HG03565 (cell line): ENCODE data around the gene MRTO4.
"Not testable (repeated sequence)": the region's sequence is repeated elsewhere in the genome, so short reads cannot be mapped to it uniquely, and the experiment has no call there.

ENCODE experiments used
- ATAC-seq: cut with Tn5 transposase; IDR thresholded peaks from one replicate; pipeline ENCODE4 v1.9.1; 2021; ENCODE audit warnings: mild to moderate bottlenecking, moderate library complexity; ENCODE audit not compliant: unreplicated experiment

MRTO4 gene

DNA sequence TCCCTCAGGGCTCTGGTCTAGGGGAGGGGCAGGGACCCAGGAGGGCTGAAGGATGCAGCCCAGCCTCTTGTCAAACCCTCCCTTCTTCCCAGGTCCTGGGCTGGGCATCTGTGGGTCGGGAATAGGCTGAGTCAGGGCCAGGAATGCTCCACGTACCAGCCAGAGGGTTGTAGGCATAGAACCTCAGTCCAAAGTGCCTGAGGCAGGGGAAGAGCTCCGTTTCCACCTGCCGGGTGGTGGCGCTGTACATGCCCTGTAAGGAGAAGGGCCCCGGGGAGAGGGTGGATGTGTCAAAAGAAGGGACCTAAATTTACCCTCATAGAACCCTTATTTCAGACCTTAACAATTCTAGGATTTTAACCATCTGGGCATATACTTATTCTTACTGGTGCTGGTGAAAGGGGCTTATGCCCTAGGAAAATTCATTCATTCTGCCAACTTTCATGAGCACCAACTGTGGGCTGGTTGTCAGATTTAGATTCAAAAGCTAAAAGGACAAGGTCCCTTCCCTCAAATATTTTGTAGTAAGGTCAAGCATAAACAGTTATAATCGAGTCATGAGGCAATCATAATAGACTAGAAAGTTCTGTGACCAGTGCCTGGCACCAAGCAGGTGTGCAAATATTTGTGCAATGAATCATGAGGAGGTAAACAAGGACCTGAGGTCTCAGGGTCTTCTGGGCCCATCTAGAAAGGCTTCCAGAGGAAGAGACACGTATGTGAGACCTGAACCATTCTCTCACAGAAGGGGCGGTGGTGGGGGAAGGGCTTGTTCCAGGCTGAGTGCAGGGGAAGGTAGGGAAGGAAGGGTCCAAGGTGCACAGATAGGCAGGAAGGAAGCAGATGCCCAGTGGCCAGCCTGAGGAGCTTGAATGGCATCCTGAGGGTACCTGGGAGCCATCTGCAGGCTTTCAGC, 18.1 kb downstream of the MRTO4 start:
- not testable (repeated sequence) for ATAC-seq

DNA sequence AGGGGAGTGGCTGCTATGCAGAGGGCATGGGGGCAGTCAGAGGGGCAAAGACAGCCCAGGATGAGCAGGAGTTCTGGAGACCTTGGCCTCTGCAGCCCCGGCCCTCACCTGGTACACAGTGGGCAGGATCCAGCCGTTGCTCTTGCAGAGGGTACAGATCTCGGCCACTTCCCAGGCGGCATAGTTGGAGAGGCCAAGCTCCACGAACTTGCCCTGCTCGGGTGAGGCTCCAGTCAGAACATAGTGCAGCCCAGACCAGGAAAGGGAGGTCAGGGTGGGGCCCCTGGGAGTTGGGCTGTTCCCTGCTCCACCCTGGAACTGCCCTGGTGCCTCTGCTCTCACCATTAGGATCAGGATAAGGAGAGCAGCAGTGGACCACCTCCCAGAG, 18.7 kb downstream of the MRTO4 start:
- ATAC-seq = not testable (repeated sequence)

DNA sequence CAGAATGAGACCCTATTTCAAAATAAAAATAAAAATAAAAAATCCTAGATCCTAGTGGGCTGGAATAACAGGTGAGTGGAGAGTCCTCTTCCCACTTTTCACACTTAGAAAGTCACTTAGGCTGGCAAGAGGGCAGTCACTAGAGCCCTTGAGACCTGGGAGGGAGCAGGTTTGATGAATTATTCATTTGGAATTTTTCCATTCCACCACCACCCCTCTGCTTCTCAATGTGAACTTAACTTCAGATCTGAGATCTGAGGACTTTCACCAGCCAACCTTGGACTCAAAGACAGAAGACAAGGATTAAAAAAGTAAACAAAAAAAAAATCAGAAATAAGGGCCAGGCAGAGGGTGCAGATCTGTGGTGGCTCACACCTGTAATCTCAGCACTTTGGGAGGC, 20.5 kb downstream of the MRTO4 start:
- no peak for ATAC-seq

DNA sequence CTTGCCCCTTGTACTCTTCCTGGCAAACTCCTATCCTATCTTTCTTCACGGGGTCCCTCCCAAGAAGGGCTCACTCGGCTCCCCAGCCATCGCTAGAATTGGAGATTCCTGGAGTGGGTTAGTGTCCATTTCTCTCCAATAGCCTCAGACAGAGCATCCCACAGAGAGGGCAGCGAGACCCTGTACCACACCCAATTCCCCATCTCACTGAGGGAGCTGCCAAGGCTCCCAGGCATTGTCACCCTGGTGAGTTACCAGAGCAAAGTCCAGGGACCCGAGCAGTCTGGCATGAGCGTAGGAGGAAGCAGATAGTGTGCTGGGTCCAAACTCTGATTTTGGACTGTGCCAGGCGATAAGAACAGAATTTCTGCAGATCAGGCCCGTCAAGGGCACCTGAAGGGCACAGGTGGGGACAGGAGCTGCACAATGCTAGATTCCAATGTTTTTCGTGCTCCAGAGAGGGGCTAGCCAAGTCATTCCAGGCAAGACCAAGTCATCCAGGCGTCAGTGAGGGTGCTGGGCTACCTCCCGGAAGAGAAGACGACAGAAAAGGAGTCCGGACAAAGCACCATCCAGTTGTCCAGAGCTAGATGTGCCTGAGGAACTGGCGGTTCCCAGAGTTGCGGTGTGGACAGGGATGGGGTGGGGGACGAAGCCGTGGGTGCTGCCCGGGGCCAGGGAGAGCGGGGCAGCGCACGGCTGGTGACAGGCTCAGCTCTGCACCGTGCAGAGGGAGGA, 21.7 kb downstream of the MRTO4 start:
- no peak for ATAC-seq

DNA sequence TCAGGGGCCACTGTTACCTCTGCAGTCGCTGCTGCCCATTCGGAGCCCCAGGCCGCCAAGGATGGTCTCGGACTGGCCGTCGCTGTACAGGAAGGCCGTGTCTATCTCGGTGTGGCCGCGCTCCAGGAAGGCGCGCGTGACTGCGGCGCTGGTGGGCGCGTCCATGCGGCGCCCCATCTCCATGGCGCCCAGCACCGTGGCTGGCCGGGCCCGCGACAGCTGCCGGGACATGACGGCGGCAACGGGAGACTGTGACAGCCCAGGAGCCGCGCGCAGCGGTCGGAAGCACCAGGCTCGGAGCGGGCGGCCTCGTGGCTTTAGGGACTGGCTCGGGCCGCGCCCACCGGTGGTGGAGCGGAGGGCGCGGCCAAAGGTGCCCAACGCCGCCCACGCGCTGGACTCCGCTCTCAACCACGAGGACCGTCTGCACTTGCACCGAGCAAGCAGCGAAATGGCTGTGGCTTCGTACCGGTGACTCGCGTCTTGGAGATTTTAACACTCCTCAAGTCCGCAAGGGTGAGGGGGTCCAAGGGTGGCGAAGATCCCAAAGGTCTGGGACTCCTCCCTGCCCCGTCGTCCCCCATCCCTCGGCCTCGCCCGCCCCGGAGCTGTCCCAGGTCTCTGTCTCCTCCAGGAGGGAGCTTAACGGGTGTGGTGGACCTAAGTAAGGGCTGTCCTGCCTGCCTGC, 22.4 kb downstream of the MRTO4 start:
- ATAC-seq = not testable (repeated sequence)

DNA sequence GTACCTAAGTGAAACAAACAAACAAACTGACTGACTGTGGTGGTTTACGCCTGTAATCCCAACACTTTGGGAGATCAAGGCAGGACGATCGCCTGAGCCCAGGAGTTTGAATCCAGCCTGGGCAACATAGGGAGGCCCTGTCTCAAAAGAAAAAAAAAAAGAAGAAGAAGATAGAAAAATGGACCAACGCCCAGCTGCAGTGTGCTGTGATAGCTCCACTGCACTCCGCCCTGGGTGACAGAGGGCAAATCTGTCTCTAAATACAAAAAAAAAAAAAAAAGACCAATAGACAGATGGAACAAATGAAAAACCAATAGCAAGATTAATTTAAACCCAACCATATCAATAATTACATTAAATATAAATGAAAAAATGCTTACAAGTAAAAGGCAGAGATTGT, 23.0 kb downstream of the MRTO4 start:
- ATAC-seq = no peak

DNA sequence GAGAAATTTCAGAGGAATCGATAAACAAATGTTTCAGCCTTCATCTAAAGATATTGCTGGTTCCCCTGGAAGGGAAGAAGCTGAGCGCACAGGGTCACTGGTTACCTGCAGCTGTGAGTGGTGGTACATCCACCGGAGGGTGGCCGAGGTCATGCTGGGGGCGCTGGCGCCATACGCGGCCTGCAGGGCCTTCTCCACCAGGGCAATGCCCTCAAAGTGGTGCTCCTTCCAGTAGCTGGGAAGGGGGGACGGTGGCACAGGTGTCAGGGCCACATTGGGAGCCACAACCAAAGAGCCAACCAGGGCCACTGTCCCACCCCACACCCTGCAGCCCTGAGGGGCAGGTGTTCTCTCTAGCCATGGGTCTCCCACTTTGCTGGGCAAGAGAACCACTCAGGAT, 32.3 kb downstream of the MRTO4 start:
- ATAC-seq = no peak

DNA sequence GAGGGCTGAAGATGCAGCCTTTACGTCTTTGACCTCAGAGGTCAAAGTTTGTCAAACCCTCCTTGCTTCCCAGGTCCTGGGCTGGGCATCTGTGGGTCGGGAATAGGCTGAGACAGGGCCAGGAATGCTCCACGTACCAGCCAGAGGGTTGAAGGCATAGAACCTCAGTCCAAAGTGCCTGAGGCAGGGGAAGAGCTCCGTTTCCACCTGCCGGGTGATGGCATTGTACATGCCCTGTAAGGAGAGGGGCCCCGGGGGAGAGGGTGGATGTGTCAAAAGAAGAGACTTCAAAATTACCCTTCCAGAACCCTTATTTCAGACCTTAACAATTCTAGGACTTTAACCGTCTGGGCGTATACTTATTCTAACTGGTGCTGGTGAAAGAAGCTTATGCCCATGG, 33.3 kb downstream of the MRTO4 start:
- no peak for ATAC-seq

DNA sequence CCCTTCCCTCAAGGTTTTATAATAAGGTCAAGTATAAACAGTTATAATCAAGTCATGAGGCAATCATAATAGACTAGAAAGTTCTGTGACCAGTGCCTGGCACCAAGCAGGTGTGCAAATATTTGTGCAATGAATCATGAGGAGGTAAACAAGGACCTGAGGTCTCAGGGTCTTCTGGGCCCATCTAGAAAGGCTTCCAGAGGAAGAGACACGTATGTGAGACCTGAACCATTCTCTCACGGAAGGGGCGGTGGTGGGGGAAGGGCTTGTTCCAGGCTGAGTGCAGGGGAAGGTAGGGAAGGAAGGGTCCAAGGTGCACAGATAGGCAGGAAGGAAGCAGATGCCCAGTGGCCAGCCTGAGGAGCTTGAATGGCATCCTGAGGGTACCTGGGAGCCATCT, 33.8 kb downstream of the MRTO4 start:
- not testable (repeated sequence) for ATAC-seq

DNA sequence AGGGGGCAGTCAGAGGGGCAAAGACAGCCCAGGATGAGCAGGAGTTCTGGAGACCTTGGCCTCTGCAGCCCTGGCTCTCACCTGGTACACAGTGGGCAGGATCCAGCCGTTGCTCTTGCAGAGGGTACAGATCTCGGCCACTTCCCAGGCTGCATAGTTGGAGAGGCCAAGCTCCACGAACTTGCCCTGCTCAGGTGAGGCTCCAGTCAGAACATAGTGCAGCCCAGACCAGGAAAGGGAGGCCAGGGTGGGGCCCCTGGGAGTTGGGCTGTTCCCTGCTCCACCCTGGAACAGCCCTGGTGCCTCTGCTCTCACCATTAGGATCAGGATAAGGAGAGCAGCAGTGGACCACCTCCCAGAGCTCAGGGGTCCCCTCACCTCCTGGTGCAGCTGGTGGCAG, 34.2 kb downstream of the MRTO4 start:
- not testable (repeated sequence) for ATAC-seq

DNA sequence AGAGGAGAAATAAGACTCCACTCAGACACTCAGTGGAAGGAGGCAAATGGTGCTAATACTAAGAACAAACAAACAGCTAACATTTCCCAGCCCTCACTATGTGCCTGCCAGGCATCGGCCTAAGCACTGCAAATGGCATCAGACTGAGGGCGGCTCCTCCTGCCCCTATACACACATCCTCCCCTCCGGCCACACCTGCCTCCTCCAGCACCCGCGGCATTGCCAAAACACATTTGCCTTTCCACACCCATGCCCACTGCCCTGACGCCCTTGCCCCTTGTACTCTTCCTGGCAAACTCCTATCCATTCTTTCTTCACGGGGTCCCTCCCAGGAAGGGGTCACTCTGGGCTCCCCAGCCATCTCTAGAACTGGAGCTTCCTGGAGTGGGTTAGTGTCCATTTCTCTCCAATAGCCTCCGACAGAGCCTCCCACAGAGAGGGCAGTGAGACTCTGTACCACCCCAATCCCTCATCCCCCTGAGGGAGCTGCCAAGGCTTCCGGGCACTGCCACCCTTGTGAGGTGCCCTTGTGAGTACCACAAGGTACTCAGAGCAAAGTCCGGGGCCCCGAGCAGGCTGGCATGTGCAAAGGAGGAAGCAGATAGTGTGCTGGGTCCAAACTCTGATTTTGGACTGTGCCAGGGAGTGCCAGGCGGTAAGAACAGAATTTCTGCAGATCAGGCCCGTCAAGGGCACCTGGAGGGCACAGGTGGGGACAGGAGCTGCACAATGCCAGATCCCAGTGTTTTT, 36.0 kb downstream of the MRTO4 start:
- ATAC-seq = no peak

DNA sequence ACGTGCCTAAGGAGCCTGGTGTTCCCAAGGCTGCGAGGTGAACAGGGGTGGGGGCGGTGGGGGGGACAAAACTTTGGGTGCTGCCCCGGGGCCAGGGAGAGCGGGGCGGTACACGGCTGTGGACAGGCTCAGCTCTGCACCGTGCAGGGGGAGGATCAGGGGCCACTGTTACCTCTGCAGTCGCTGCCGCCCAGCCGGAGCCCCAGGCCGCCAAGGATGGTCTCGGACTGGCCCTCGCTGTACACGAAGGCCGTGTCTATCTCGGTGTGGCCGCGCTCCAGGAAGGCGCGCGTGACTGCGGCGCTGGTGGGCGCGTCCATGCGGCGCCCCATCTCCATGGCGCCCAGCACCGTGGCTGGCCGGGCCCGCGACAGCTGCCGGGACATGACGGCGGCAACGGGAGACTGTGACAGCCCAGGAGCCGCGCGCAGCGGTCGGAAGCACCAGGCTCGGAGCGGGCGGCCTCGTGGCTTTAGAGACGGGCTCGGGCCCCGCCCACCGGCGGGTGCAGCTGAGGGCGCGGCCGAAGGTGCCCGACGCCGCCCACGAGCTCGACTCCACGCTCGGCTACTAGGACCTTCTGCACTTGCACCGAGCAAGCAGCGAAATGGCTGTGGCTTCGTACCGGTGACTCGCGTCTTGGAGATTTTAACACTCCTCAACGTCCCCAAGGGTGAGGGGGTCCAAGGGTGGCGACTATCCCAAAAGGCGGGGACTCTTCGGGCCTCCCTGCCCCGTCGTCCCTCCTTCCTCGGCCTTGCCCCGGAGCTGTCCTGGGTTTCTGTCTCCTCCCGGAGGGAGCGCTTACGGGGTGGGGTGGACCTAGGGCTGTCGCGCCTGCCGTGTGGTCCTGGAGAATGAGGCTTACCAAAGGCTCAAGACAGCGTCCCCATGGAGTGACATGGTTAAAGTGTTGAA, 37.0 kb downstream of the MRTO4 start, which contains the start of gene AKR7A3:
TSS of gene AKR7A3 (minus strand) at position 447 of the 918 bp plus-strand sequence. CDS start at position 386, 61 bp downstream.
- ATAC-seq = not testable (repeated sequence)

DNA sequence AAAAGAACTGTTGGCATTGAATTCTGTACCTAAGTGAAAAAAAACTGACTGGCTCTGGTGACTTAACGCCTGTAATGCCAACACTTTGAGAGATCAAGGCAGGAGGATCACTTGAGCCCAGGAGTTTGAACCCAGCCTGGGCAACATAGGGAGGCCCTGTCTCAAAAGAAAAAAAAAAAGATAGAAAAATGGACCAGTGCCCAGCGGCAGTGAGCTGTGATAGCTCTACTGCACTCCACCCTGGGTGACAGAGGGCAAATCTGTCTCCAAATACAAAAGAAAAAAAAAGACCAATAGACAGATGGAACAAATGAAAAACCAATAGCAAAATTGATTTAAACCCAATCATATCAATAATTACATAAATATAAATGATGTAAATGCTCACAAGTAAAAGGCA, 37.6 kb downstream of the MRTO4 start:
- ATAC-seq = no peak

DNA sequence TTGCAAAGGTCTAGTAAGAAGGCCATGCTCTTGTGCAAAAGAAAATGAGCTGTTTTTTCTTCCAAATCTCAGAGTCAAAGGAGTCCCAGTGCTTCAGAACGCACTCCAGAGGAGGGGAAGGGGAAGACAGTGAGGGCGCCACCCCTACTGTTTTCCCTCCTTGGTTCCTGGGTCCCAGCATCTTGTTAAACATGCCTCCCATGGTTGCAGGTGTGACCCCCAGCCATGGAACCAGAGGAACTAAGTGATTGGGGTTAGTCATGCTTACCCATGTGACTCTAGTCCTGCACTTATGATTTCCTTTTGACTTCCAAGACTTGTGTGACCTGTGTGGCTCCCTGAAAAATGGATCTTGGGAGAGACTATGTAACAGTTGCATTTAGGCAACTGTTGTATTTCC, 43.0 kb downstream of the MRTO4 start:
- ATAC-seq = no peak

DNA sequence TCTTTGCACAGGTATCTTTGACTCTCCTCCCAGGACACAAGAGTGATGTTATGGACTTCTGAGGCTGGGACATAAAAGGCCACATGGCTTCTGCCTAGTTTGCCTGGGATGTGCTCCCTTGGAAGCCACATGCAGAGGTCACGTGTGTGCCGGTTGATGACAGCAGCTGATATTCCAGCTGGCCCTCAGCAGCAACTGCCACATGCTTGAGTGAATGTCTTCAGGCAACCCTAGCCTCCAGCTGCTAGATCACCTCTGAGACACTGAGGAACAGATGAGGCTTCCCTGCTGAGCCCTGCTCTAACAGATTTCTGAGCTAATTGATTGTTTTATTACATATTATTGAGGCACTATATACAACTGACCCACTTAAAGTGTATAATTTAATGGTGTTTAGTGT, 48.6 kb downstream of the MRTO4 start:
- ATAC-seq = no peak

DNA sequence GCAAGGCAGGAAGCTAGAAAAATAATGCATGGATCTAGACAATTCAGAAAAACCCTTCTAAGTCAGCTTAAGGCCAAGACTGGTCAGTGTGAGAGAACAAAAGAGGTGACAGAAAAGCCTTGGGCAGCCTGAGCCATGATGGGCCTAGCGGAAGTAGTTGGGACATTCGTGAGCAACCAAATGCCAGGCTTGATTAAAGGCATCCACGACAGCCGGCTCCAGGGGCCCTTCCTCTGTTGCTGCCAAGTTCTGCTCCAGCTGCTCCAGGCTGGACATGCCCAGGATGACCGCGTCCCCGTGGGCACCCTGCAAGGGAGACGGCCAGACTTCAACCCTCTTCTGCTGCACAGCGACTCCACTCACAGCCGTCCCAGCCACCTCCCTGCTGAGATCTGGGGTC, 52.5 kb downstream of the MRTO4 start:
- ATAC-seq = not testable (repeated sequence)

DNA sequence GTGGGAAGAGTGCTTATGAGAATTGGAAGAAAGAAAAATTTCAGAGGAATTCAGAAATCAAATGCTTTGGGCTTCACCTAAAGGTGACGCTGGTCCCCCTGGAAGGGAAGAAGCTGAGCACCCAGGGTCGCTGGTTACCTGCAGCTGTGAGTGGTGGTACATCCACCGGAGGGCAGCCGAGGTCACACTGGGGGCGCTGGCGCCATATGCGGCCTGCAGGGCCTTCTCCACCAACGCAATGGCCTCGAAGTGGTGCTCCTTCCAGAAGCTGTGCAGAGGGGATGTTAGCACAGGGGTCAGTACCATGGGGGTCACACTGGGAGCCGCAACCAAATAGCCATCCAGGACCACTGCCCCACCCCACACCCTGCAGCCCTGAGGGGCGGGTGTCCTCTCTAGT, 54.3 kb downstream of the MRTO4 start:
- ATAC-seq = no peak

DNA sequence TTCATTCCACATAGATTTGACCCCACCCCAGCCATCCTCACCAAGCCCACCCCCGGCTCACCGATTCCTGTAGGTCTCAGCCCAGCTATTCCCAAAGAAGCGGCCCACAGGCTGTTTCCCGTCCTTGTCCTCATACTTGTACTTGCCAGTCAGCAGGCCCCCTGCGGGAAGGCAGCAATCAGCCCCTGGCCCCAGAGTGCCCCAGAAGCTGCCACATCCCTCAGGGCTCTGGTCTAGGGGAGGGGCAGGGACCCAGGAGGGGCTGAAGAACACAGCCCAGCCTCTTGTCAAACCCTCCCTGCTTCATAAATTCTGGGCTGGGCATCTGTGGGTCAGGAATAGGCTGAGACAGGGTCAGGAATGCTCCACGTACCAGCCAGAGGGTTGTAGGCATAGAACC, 55.3 kb downstream of the MRTO4 start:
- ATAC-seq = no peak

DNA sequence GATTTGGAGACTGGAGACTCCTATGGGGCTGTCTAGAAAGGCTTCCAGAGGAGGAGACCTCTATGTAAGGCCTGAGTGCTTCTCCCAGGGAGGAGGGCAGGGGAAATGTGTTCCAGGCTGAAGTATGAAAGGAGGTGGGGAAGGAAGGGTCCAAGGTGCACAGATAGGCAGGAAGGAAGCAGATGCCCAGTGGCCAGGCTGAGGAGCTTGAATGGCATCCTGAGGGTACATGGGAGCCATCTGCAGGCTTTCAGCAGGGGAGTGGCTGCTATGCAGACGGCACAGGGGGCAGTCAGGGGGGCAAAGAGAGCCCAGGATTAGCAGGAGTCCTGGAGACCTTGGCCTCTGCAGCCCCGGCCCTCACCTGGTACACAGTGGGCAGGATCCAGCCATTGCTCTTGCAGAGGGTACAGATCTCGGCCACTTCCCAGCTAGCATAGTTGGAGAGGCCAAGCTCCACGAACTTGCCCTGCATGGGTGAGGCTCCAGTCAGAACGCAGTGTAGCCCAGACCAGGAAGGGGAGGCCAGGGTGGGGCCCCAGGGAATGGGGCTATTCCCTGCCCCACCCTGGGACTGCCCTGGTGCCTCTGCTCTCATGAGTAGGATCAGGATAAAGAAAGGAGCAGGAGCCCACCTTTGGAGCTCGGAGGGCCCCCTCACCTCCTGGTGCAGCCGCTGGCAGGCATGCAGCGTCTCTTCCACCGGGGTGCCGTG, 56.3 kb downstream of the MRTO4 start:
- no peak for ATAC-seq
